Stimulated activated CD8-positive, alpha-beta memory T cell treated with anti-CD3 and anti-CD28 coated beads, Interleukin-7, amount 100 ng/mL, for 48 hours (primary cell): ENCODE measurements around the gene EIF3L.

Source experiments
- DNase-seq, 2 donors: peaks; one replicate each; pipeline ENCODE4 v3.0.0-alpha.2; 2020; ENCODE audit warnings: low read depth in 1 of 2; ENCODE audit errors: extremely low read depth in 1 of 2

EIF3L gene

GRCh38 chr22:37850801-37851200 is 1.6 kb downstream of the EIF3L start:
- DNase-seq = no peak

GRCh38 chr22:37852418-37852817 is 3.2 kb downstream of the EIF3L start:
- DNase-seq = no peak

- no peak for DNase-seq
These were observed 5.7 kb downstream of the EIF3L start for GRCh38 chr22:37854946-37855345.

GRCh38 chr22:37855462-37855861 is 6.2 kb downstream of the EIF3L start:
- DNase-seq = no peak

GRCh38 chr22:37860796-37861421 is 11.7 kb downstream of the EIF3L start:
- DNase-seq = no peak

GRCh38 chr22:37862570-37863325 is 13.5 kb downstream of the EIF3L start:
- DNase-seq = no peak

GRCh38 chr22:37865510-37865909 is 16.3 kb downstream of the EIF3L start:
- no peak for DNase-seq

- DNase-seq = no peak
These were observed 21.1 kb downstream of the EIF3L start for GRCh38 chr22:37870273-37870672.

- no peak for DNase-seq
These were observed 31.6 kb downstream of the EIF3L start for GRCh38 chr22:37880668-37881440.

- DNase-seq = no peak
These were observed 35.2 kb downstream of the EIF3L start for GRCh38 chr22:37884420-37884819.

- DNase-seq = no peak
These were observed 38.6 kb downstream of the EIF3L start for GRCh38 chr22:37887584-37888378.

- no peak for DNase-seq
These were observed 42.7 kb downstream of the EIF3L start for GRCh38 chr22:37891926-37892325.

- DNase-seq = no peak
These were observed 43.5 kb downstream of the EIF3L start for GRCh38 chr22:37892566-37893335.

- DNase-seq = no peak
These were observed 44.4 kb downstream of the EIF3L start for GRCh38 chr22:37893583-37893983.

GRCh38 chr22:37894939-37895670 is 45.9 kb downstream of the EIF3L start:
- DNase-seq = no peak

GRCh38 chr22:37896181-37896592 is 47.0 kb downstream of the EIF3L start:
- peak in 1 of 2 donors; percentile 20 for DNase-seq

- DNase-seq = no peak
These were observed 47.7 kb downstream of the EIF3L start for GRCh38 chr22:37896939-37897338.

- DNase-seq = no peak
These were observed 48.6 kb downstream of the EIF3L start for GRCh38 chr22:37897807-37898206.

GRCh38 chr22:37898441-37899181 is 49.4 kb downstream of the EIF3L start:
- DNase-seq = no peak
